Neural progenitor cell (in vitro differentiated cells): ENCODE results near the gene RPS6KA1.

Experiments
- CTCF ChIP-seq: fragments of 200-600 bp; sonication (generic); IDR thresholded peaks from 2 replicates; pipeline ENCODE4 v1.5.1; 2017; ENCODE audit warnings: antibody characterized with exemption, mild to moderate bottlenecking
- EZH2 ChIP-seq: fragments of 200-600 bp; sonication (generic); IDR thresholded peaks from 2 replicates; pipeline ENCODE4 v1.6.1; 2017; ENCODE audit warnings: antibody characterized with exemption, mild to moderate bottlenecking, moderate library complexity
- EZH2phosphoT487 ChIP-seq: fragments of 200-600 bp; sonication (generic); IDR thresholded peaks from 2 replicates; pipeline ENCODE4 v1.6.1; 2017; ENCODE audit warnings: antibody characterized with exemption

- TF ChIP-seq CTCF (no peak), EZH2 (no peak), EZH2phosphoT487 (no peak)
These were observed 11.9 kb downstream of the RPS6KA1 start for GRCh38 chr1:26541431-26541815.
